Lower leg skin (tissue), 4 donors: ENCODE results near the gene TBC1D19. TPM values are rescaled to one million over a fixed set of nuclear protein-coding genes. Genes with fewer than 3 reads are reported as not detected.

Source experiments
- DNase-seq, 2 donors: peaks; one replicate each; pipeline ENCODE4 v3.0.0-alpha.2; 2019; ENCODE audit warnings: low spot score in 2 of 2
- H3K4me3 ChIP-seq: fragments of 200-600 bp; sonication (generic); 2 replicates; pipeline ENCODE4 v1.5.1; 2017; ENCODE audit warnings: mild to moderate bottlenecking, low read depth; ENCODE audit not compliant: poor library complexity, severe bottlenecking
- CTCF ChIP-seq, 3 donors: fragments of 450-650 bp; IDR thresholded peaks; one replicate each; pipeline ENCODE4 v1.5.1; 2016; ENCODE audit warnings: antibody characterized with exemption in 3 of 3, mild to moderate bottlenecking in 3 of 3, moderate library complexity in 2 of 3
- POLR2A ChIP-seq, 2 donors: fragments of 450-650 bp; IDR thresholded peaks; one replicate each; pipeline ENCODE4 v1.6.1; 2016 to 2017; ENCODE audit warnings: antibody characterized with exemption in 2 of 2, mild to moderate bottlenecking in 1 of 2, moderate library complexity in 1 of 2
- WGBS, 2 donors: methylation state at CpG; one replicate each; pipeline ENCODE4 v1.1.5; 2018; 5-methylcytosine and 5-hydroxymethylcytosine counted together
- intact Hi-C: fragments of 100-400 bp; cut with DNase I; formaldehyde crosslinking; loops from one replicate; pipeline ENCODE4 v1.15.0; 2023; ENCODE audit warnings: low total_unique reads
- total RNA-seq, 4 donors: library from RNA; depleted of rRNA; stranded (reverse); fragments of >200 nt; gene quantifications; one replicate each; pipeline ENCODE4 v1.1.0, GENCODE V29; 2016

The TBC1D19 gene
- total RNA-seq, 4 donors from 2014 or later: 7.5 to 15.7 (median 9.0) TPM

- WGBS, 2 donors: 27 to 33% methylated on average over 1 of the region's 1 CpG
- no peak for DNase-seq
- intact Hi-C loops: no loop called here
- TF ChIP-seq CTCF (IDR thresholded peaks at IDR 0.05) (no peak), POLR2A (IDR thresholded peaks at IDR 0.05) (no peak)
- no peak overlapping the region for H3K4me3 ChIP-seq
These were observed 204.5 kb downstream of the TBC1D19 start for GRCh38 chr4:26788341-26788733.

DNA sequence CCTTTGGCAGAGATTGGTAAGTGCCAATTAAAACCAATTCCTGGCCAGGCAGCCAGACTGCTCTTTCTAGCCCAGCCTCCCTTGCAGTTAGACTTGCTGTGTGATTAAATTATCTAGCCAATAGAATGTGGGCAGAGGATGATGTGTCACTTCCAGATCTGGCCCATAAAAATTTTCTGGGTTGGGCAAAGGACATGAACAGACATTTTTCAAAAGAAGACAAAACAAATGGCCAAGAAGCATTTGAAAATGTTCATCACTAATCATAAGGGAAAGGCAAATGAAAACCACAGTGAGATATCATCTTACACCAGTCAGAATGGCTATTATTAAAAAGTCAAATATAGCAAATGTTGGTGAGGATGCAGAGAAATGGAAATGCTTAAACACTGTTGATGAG lies 205.3 kb downstream of the TBC1D19 start:
- TF ChIP-seq CTCF (IDR thresholded peaks at IDR 0.05): no peak
- no peak for TF ChIP-seq POLR2A (IDR thresholded peaks at IDR 0.05)
- H3K4me3 ChIP-seq: no peak overlapping the region
- no peak for DNase-seq
- intact Hi-C loops: no loop called here

DNA sequence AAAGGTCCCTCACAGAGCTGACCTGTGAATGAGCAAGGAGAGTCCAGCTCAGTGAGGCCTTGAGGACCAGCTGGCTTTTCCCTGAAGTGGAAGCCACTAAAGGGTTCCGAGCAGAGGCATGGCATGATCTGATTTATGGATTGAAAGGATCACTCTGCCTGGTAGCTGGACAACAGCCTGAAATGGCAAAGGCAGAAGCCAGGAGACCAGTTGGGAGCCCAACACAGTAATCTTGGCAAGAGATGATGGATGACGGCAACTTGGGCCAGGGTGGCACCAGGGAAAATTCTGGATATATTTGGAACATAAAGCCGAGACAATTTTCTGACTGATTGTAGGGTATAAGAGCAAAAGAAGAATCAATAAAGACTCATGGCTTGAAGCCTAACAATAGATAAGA lies 207.5 kb downstream of the TBC1D19 start:
- no peak for DNase-seq
- TF ChIP-seq POLR2A (IDR thresholded peaks at IDR 0.05) (no peak), CTCF (IDR thresholded peaks at IDR 0.05) (no peak)
- H3K4me3 ChIP-seq: no peak overlapping the region
- intact Hi-C loops: no loop called here
- 87 to 95% methylated on average over 3 of the region's 3 CpGs for WGBS, 2 donors

- TF ChIP-seq POLR2A (IDR thresholded peaks at IDR 0.05) (no peak), CTCF (IDR thresholded peaks at IDR 0.05) (no peak)
- DNase-seq: no peak
- no peak overlapping the region for H3K4me3 ChIP-seq
- intact Hi-C loops: no loop called here
These were observed 208.8 kb downstream of the TBC1D19 start for GRCh38 chr4:26792639-26793038.

DNA sequence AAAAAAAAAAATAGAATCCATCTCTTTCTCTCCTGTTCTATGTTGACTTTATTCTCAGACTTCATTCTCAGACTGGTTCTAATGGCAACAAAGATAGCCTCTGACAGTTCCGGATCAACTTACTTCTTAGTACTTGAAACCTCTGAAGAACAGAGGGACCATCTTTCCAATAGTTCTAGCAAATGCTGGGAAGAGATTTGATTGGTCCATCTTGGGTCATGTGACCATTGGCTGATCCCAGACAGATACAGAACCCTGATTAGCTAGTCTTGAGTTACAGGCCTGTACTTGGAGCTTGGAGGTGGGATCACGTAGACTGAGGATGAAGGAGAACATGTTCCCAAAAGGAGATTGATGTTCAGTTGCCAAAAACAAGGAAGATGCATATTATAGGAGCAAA lies 209.9 kb downstream of the TBC1D19 start:
- no peak overlapping the region for H3K4me3 ChIP-seq
- 94 to 95% methylated on average over 2 of the region's 2 CpGs for WGBS, 2 donors
- no peak for TF ChIP-seq POLR2A (IDR thresholded peaks at IDR 0.05)
- TF ChIP-seq CTCF (IDR thresholded peaks at IDR 0.05): no peak
- intact Hi-C loops: no loop called here
- no peak for DNase-seq

- DNase-seq: no peak
- intact Hi-C loops: no loop called here
- no peak for TF ChIP-seq POLR2A (IDR thresholded peaks at IDR 0.05)
- TF ChIP-seq CTCF (IDR thresholded peaks at IDR 0.05): no peak
- WGBS, 2 donors: 68 to 69% methylated on average over 3 of the region's 3 CpGs
- H3K4me3 ChIP-seq: no peak overlapping the region
These were observed 212.2 kb downstream of the TBC1D19 start for GRCh38 chr4:26796081-26796480.
